ENCODE measurements around the gene ACSS1.

ACSS1 gene

DNA sequence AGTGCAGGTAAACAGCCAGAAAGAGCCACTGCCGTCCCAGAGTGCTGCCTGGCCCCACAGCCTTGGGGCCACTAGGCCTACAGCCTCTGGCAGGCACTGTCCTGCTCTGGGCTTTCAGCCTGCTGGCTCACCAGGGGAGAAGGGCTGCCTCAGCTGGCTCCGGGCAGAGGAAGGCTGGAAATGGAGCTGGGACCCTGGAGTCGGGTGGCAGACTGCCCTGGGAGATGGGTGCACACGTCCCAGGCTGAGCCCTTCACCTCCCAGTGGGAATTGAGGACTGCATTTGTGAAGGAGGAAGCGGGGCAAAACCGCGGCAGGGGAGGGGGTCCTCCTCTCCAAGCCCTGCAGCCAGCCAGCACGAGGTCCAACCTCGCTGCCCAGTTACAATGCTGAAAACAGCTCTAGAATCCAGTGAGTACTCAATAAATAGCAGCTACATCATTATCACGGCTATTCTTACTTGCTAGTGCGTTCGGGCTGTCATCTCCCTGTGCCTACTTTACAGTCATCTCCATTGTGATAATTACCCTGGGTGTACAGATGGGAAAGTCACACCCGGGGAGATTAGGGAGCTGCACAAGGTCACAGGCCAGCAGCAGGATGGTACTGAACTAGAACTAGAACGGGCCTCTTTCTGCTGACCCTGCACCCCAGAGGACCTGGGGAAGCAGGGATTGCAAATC is 13.1 kb downstream of the ACSS1 start:
- DNase-seq, result no peak

GRCh38 chr20:25044261-25044560 is 13.7 kb downstream of the ACSS1 start:
- no peak for DNase-seq

- no peak for DNase-seq
Measured at GRCh38 chr20:25043499-25044260, 14.3 kb downstream of the ACSS1 start.

- no peak for DNase-seq
Measured at GRCh38 chr20:25042531-25043498, 15.1 kb downstream of the ACSS1 start.

GRCh38 chr20:25041813-25042530 is 16.0 kb downstream of the ACSS1 start:
- DNase-seq, result no peak

DNA sequence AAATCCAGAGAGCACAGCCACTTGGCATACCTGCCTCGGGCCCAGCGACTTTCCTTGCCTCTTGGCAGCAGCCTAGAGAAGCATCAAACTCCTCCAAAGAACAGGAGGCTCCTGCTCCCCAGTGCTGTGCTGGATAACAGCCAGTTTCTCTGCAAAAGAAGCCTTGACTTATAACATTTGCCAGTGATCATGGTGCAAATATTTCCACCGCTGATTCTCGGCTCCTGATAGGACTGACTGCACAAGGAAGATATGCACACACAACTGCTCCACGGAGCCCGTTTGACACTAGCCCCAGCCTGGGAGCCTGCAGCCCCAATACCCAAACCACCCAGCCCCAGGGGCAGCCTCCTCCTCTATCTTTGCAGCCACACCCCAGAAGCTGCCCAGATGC is 17.5 kb downstream of the ACSS1 start:
- peak; percentile 3 for DNase-seq

DNA sequence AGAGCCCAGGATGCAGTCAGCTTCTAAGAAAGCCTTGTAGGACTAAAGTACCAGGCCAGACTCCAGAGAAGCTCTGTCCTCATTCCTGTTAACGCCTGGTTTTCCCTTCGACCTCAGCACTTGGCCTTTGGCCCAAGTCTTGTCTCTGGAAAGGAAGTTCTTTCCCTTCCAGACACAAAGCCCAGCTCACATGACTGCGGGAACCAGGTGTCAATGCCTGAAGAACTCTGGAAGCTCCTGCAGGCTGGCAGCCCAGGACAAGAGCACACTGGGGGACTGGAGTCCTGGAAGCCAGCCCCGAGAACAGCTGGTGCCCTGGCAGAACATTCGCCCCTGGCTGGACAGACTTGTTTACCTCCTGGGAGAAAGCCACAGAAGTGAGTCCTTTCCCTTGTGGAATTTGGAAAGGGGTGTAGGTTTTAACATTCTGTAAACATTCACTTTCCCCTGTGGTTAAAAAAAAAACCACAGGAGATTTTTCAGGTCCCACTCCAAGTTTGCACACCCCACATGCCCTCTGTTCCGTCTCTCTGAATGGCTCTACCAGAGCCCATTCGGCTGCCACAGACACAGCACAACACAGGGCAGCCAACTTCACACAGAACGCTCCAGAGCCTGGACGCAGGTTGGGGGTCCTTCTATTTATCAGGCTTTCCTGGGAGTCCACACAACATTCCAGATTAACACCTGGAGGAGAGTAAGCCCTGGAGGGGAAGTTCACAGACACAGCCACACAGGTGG is 18.1 kb downstream of the ACSS1 start:
- no peak for DNase-seq

- no peak for DNase-seq
Measured at GRCh38 chr20:25038591-25039015, 19.3 kb downstream of the ACSS1 start.

DNA sequence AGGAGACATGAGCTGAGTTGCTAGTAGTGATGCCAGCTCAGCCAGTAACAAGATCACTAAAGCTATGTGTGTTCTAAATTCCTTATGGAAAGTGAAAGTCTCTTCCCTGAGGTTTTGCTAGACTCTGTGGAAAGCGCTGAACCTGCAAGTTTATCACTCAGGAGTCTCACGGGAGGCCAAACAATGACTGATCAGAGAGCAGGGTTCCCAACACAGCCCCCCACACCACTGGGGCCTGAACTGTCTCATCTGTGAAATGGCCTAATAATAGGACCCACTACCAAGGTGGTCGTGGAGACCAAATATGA is 19.9 kb downstream of the ACSS1 start:
- DNase-seq, result no peak

DNA sequence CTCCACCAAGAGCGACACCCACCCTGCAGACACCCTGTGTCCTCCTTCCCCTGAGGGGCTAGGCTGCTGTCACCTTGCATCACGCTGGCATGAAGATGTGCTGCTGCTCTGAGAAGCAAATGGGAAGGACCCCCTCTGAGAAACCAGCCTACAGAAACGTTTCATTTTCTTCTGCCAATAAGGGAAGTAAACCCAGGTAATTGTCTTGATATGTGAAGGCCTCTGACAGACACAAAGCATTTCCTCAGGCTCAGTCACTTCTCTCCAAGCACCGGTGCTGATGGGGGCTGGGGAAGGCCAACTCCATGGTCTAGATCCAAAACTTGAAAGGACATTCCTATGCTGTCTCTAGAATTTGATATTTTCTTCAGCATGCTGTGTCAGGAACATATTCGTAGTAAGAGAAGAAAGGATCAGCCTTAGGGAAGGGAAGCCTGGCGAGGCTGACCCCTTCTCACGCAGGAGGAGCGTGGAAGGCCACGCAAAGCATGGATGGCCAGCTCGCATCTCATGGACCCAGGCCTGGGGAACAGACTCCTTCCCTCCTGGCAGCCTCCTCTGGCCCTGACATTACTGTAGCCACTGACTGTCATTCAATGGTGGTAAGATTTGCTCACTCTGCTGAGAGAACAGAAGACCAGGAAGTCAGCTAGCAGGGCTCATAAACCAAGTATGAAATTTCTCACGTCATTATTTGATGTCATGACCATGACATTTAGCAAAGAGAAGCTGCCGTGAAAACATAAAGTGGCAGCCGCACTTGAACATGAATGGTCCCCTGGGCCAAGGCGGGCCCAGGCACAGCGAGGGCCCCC is 20.4 kb downstream of the ACSS1 start:
- DNase-seq, result no peak

DNA sequence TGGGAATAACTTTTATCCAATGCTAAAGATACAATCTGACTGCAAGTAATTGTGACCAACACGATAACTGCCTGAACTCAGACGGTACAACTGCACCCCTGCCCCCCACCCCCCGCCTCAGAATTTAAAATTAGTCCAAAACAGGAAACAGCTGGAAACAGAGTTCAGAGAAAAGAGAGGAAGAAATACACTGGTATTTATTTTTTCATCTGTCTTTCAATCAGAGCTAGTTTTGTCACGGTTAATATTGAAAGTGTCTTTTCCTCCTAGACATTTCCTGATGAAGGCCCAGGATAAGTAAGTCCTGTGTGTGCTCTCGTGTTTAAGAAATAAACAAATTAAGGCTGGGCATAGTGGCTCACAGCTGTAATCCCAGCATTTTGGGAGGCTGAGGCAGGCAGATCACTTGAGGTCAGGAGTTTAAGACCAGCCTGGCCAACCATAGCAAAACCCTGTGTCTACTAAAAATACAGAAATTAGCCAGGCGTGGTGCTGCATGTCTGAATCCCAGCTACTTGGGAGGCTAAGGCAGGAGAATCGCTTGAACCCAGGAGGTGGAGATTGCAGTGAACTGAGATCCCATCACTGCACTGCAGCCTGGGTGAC is 21.5 kb downstream of the ACSS1 start:
- no peak for DNase-seq

- peak; percentile 4 for DNase-seq
Measured at GRCh38 chr20:25035921-25036320, 22.0 kb downstream of the ACSS1 start.

- DNase-seq, result no peak
Measured at GRCh38 chr20:25033924-25034300, 24.0 kb downstream of the ACSS1 start.

DNA sequence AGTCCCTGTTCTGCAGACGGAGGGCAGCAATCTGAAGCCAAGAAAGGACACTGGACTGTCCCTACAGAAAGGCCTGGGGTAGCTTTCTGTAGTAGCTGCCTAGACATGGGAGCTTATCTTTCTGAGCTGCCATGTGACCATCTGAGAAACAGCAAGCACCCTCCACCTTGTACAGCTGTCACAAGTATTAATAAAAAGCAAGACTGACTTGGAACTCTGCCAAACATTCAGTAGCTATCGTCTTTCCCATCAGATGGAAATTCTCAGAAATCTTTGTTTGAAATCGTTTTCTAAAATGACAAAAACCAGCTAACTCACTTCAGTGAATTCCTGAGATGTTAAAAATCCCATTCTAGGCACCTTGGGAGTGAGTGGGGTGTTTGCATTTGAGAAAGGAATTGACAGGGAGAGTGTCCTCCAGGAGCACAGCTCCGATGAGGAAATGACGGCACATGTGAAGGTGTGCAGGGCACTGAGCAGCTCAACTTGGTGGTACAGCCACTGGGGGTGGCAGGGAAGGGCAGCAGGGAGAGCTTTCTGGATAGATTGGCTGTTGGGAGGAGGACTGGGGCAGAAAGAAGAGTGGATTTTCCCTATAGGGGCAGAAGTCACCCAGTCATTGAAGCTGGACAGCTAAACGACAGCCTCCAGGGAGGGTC is 24.5 kb downstream of the ACSS1 start:
- DNase-seq, result peak; percentile 7

DNA sequence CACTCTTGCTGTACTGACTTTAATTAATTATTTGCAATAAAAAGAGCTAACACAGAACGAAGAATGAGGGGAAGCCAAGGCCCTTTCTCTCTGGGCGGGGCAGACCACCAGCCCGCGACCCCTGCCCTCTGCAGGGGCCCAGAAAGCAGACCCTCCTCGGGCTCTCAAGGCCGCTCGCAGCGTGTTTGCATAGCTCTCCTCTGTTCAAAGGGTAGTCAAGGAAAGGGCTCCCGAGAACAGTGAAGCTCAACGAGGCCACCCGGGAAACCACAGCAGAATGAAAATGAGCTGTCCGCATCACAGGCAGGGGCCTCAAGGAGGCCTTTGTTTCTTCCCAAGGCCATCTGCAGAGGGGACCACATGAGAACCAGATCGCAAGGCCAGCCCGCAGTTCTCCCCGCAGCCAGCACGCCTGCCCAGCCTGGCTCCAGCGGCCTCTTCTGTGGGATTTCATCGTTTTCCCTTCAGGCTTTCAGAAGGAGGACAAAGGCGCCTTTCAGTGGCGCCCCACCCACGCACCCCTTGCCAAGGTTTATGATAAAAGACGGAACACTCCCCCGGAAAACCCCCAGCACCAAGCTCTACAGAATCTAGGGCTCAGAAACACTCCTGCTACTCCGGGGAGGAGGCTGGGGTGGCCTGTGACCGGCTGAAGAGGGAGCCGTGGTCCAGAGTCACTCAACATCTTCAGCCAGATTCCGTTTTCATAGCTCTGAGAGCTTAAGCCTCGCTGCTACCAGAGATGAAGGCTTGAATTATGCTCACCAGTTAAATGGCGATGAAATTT is 25.3 kb downstream of the ACSS1 start:
- DNase-seq, result no peak

DNA sequence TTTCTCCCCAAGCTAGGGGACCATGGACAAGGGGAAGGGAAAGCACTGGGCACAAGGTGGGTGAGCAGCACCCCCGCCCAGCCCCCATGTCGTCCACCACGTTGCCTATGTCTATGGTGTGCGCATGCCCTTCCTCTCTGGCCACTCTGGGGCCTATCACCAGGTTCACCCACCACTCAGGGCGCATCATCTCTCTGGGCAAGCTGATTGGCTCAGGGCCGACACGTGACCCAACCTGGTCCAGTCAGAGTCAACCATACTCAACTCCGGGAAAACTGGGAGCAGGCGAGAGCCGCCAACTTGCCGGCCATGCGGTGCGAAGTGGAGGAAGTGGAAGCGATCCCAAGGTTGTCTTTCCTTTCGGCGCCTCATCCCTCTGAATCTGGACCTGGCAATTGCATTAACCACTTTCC is 25.9 kb downstream of the ACSS1 start:
- no peak for DNase-seq

DNA sequence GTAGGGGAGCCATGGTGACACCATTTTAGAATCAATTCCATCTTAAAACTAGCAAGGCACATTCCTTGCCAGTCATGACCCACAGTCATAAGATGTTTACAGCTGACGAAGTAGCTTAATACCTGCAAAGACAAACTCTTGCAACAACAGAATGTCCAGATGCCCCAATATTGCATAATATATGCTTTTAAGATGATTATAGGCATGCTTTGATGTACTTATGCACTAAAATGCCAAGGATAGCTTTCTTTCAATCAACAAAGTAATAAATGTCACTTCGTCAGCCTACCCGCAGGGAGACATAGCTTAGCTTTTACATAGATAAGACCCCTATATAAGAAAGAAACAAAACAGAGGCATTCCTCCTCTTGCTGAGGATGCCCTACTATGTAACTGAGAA is 26.7 kb downstream of the ACSS1 start:
- DNase-seq, result no peak

DNA sequence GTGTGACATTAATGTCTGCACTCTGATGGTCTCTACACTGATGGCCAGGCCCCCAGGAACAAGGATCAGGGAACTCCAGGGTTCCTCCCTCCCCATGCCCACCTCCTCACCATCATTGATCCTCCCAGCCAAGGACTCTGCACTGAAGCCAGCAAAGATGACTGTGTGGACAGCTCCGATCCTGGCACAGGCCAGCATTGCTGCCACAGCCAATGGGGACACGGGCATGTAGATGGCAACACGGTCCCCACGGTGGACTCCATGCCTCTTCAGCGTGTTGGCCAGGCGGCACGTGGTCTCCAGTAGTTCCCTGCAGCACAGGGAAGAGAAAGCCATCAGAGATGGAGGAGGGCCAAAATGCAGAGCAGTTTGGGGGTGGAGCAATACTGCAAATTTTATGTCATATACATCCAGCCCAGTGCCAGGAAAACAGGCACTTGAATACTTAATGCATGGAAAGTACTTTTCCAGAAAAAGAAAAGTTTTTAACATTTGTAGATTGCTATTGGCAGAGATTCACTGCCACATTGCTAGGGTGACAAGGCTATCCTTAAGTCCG is 27.2 kb downstream of the ACSS1 start:
- no peak for DNase-seq

DNA sequence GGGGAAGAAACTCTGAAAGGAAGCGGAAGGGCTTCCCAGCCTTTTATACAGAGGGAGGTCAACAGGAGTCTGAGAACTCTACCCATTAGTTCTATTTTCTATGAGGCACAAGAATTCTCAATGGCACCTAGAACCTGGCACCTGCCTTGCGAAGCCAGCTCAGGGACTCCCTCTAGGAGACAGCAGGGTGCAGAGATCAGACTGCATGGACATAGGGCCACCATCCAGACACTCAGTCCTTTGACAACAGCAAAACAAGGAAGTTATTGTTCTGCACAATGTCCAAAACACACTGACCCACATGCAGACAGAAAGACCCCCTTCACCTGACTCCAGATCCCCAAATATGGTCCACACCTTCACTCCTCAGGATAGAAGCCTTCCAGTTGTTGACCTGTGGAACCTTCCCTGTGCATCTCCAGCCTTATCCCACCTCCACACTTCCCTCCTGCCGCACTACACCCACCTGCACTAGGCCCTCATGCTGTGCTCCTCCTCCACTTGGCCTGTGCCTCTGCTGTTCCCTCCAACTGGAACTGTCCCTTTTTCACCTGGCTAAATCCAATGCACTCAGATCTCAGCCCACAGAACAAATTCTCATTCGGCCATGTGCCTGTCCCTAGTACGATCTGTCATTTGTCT is 27.8 kb downstream of the ACSS1 start:
- no peak for DNase-seq
